Mesendoderm (in vitro differentiated cells): ENCODE results near the gene ANLN.
"Not testable (repeated sequence)": the region's sequence is repeated elsewhere in the genome, so short reads cannot be mapped to it uniquely, and the experiment has no call there.

Experiments used
- DNase-seq: peaks from one replicate; pipeline ENCODE4 v3.0.0; 2013
- H2AK5ac ChIP-seq: 2 replicates; pipeline ENCODE4 v1.6.1; 2013; ENCODE audit warnings: low read length, inconsistent platforms
- H2BK120ac ChIP-seq: 2 replicates; pipeline ENCODE4 v1.6.1; 2013; ENCODE audit warnings: low read depth, mild to moderate bottlenecking, low read length, moderate library complexity, mixed read lengths
- H2BK15ac ChIP-seq: replicated peaks from 2 replicates; pipeline ENCODE4 v1.6.1; 2013; ENCODE audit warnings: low read depth, mild to moderate bottlenecking, moderate library complexity
- H2BK5ac ChIP-seq: 2 replicates; pipeline ENCODE4 v1.6.1; 2013; ENCODE audit warnings: low read length, inconsistent platforms
- H3K18ac ChIP-seq: 2 replicates; pipeline ENCODE4 v1.6.1; 2013; ENCODE audit warnings: mild to moderate bottlenecking, low read length, mixed read lengths
- H3K23ac ChIP-seq: one replicate; pipeline ENCODE4 v1.6.1; 2013; ENCODE audit warnings: low read length
- H3K27ac ChIP-seq: 2 replicates; pipeline ENCODE4 v1.5.1; 2013; ENCODE audit warnings: low read depth, mild to moderate bottlenecking, inconsistent platforms, low read length, moderate library complexity
- H3K27me3 ChIP-seq: 2 replicates; pipeline ENCODE4 v1.6.1; 2013; ENCODE audit warnings: low read length, control low read depth, mild to moderate bottlenecking, inconsistent platforms; ENCODE audit not compliant: insufficient read depth, poor library complexity
- H3K36me3 ChIP-seq: 2 replicates; pipeline ENCODE4 v1.6.1; 2013; ENCODE audit warnings: low read length, inconsistent platforms; ENCODE audit not compliant: control insufficient read depth, insufficient read depth
- H3K4ac ChIP-seq: one replicate; pipeline ENCODE4 v1.6.1; 2013; ENCODE audit warnings: low read depth, mild to moderate bottlenecking, low read length, moderate library complexity
- H3K4me1 ChIP-seq: 2 replicates; pipeline ENCODE4 v1.6.1; 2013; ENCODE audit warnings: low read depth, low read length, inconsistent platforms; ENCODE audit not compliant: control insufficient read depth
- H3K4me2 ChIP-seq: 2 replicates; pipeline ENCODE4 v1.6.1; 2013; ENCODE audit warnings: low read length
- H3K4me3 ChIP-seq: 2 replicates; pipeline ENCODE4 v1.5.1; 2013; ENCODE audit warnings: mild to moderate bottlenecking, low read length
- H3K56ac ChIP-seq: one replicate; pipeline ENCODE4 v1.6.1; 2013; ENCODE audit warnings: low read length
- H3K79me1 ChIP-seq: 2 replicates; pipeline ENCODE4 v1.6.1; 2013; ENCODE audit warnings: low read length, inconsistent platforms
- H3K79me2 ChIP-seq: 2 replicates; pipeline ENCODE4 v1.6.1; 2013; ENCODE audit warnings: mild to moderate bottlenecking, low read length; ENCODE audit not compliant: control insufficient read depth, insufficient read depth
- H3K9ac ChIP-seq: 2 replicates; pipeline ENCODE4 v1.6.1; 2013; ENCODE audit warnings: low read length, inconsistent platforms
- H4K5ac ChIP-seq: one replicate; pipeline ENCODE4 v1.6.1; 2013; ENCODE audit warnings: low read length
- H4K8ac ChIP-seq: one replicate; pipeline ENCODE4 v1.6.1; 2013; ENCODE audit warnings: low read depth, mild to moderate bottlenecking, control low read depth, low read length, moderate library complexity
- WGBS: extraction: QIAGEN DNeasy Blood & Tissue Kit; methylation state at CpG from one replicate; pipeline ENCODE4 v1.1.7; 2013; ENCODE audit warnings: low lambda C conversion rate, missing lambda C conversion rate; ENCODE audit not compliant: insufficient coverage; ENCODE audit errors: extremely low coverage; 5-methylcytosine and 5-hydroxymethylcytosine counted together

ANLN gene

GRCh38 chr7:36478745-36479144 lies 89.1 kb downstream of the ANLN start:
- WGBS, result no CpG with 5 or more reads among the region's 2 CpGs
- no peaks in the 10 kb centered on the region for H3K79me2 ChIP-seq

GRCh38 chr7:36483853-36484252 lies 94.2 kb downstream of the ANLN start:
- H3K18ac ChIP-seq, H2BK15ac ChIP-seq, H3K79me2 ChIP-seq, H3K56ac ChIP-seq, H2BK120ac ChIP-seq, H3K27ac ChIP-seq, H2AK5ac ChIP-seq, H3K23ac ChIP-seq, H3K27me3 ChIP-seq, H3K4me2 ChIP-seq, H3K4me3 ChIP-seq, H3K4me1 ChIP-seq, H3K36me3 ChIP-seq, H3K4ac ChIP-seq, H2BK5ac ChIP-seq, H4K5ac ChIP-seq, H4K8ac ChIP-seq, H3K9ac ChIP-seq, DNase-seq, H3K79me1 ChIP-seq: not testable (repeated sequence)
- WGBS, result no CpG with 5 or more reads among the region's 4 CpGs

More at GRCh38 chr7:36478745-36479144, 89.1 kb downstream of the ANLN start:
- H3K79me1 ChIP-seq, result no peaks in the 10 kb centered on the region
- no peak overlapping the region for H3K56ac ChIP-seq
- H3K23ac ChIP-seq, result no peak overlapping the region
- no peaks in the 10 kb centered on the region for H3K4me1 ChIP-seq
- no peak overlapping the region for H2BK120ac ChIP-seq
- no peak overlapping the region for H3K4ac ChIP-seq
- no peak overlapping the region for H2BK15ac ChIP-seq
- no peak overlapping the region for H4K5ac ChIP-seq
- H3K18ac ChIP-seq, result no peak overlapping the region
- H2AK5ac ChIP-seq, result no peak overlapping the region
- no peaks in the 10 kb centered on the region for H3K27me3 ChIP-seq
- H3K36me3 ChIP-seq, result no peaks in the 10 kb centered on the region
- no peak overlapping the region for H4K8ac ChIP-seq
- no peak for DNase-seq
- H3K4me3 ChIP-seq, result no peak overlapping the region
- no peak overlapping the region for H3K4me2 ChIP-seq
- no peak overlapping the region for H2BK5ac ChIP-seq
- H3K27ac ChIP-seq, result no peak overlapping the region
- no peak overlapping the region for H3K9ac ChIP-seq

- H3K4ac ChIP-seq, result no peak overlapping the region
- no CpG with 5 or more reads among the region's 8 CpGs for WGBS
Observed at GRCh38 chr7:36484265-36484664, 94.6 kb downstream of the ANLN start.

GRCh38 chr7:36486336-36486735 lies 96.7 kb downstream of the ANLN start:
- Histone ChIP-seq H3K18ac (no peak overlapping the region), H3K56ac (no peak overlapping the region), H3K9ac (no peak overlapping the region), H3K23ac (no peak overlapping the region), H3K79me2 (no peaks in the 10 kb centered on the region), H3K36me3 (no peaks in the 10 kb centered on the region), H3K4ac (no peak overlapping the region), H2BK120ac (no peak overlapping the region), H3K4me1 (no peaks in the 10 kb centered on the region), H3K4me3 (no peak overlapping the region), H4K5ac (no peak overlapping the region), H2BK15ac (no peak overlapping the region), H3K4me2 (no peak overlapping the region), H3K79me1 (no peaks in the 10 kb centered on the region), H3K27me3 (no peaks in the 10 kb centered on the region), H2AK5ac (no peak overlapping the region), H3K27ac (no peak overlapping the region), H4K8ac (no peak overlapping the region), H2BK5ac (no peak overlapping the region)
- no peak for DNase-seq
- WGBS, result no CpG with 5 or more reads among the region's 4 CpGs

More at GRCh38 chr7:36484265-36484664, 94.6 kb downstream of the ANLN start:
- no peak overlapping the region for H3K4me2 ChIP-seq
- no peak overlapping the region for H3K18ac ChIP-seq
- no peaks in the 10 kb centered on the region for H3K36me3 ChIP-seq
- no peak overlapping the region for H2BK120ac ChIP-seq
- no peak overlapping the region for H2BK5ac ChIP-seq
- H4K5ac ChIP-seq, result no peak overlapping the region
- no peaks in the 10 kb centered on the region for H3K79me2 ChIP-seq
- no peak overlapping the region for H4K8ac ChIP-seq
- H3K23ac ChIP-seq, result no peak overlapping the region
- H3K9ac ChIP-seq, result no peak overlapping the region
- no peak overlapping the region for H3K27ac ChIP-seq
- no peak overlapping the region for H2BK15ac ChIP-seq
- no peak overlapping the region for H3K4me3 ChIP-seq
- no peaks in the 10 kb centered on the region for H3K4me1 ChIP-seq
- H3K56ac ChIP-seq, result no peak overlapping the region
- no peak overlapping the region for H2AK5ac ChIP-seq
- no peaks in the 10 kb centered on the region for H3K79me1 ChIP-seq
- no peaks in the 10 kb centered on the region for H3K27me3 ChIP-seq
- DNase-seq, result no peak

- no CpG with 5 or more reads among the region's 4 CpGs for WGBS
- peak; percentile 59 for DNase-seq
- no peak overlapping the region for H4K5ac ChIP-seq
Observed at GRCh38 chr7:36487756-36488336, 98.2 kb downstream of the ANLN start.

GRCh38 chr7:36488672-36489071 lies 99.0 kb downstream of the ANLN start:
- not testable (repeated sequence) for H3K36me3 ChIP-seq, H4K5ac ChIP-seq, H3K79me2 ChIP-seq, H3K27me3 ChIP-seq, H3K4ac ChIP-seq, H2BK5ac ChIP-seq, H3K56ac ChIP-seq, H3K27ac ChIP-seq, H2BK120ac ChIP-seq, H4K8ac ChIP-seq, DNase-seq, H2AK5ac ChIP-seq, H3K9ac ChIP-seq, H2BK15ac ChIP-seq, H3K18ac ChIP-seq, H3K4me3 ChIP-seq, H3K79me1 ChIP-seq, H3K4me1 ChIP-seq, H3K23ac ChIP-seq, H3K4me2 ChIP-seq
- WGBS, result no CpG with 5 or more reads among the region's 5 CpGs

More at GRCh38 chr7:36487756-36488336, 98.2 kb downstream of the ANLN start:
- Histone ChIP-seq H3K4me1 (no peaks in the 10 kb centered on the region), H2AK5ac (no peak overlapping the region), H3K79me1 (no peaks in the 10 kb centered on the region), H3K18ac (no peak overlapping the region), H3K79me2 (no peaks in the 10 kb centered on the region), H3K36me3 (no peaks in the 10 kb centered on the region), H3K4me2 (no peak overlapping the region), H4K8ac (no peak overlapping the region), H3K4ac (no peak overlapping the region), H2BK5ac (no peak overlapping the region), H3K9ac (no peak overlapping the region), H3K23ac (no peak overlapping the region), H3K56ac (no peak overlapping the region), H2BK15ac (no peak overlapping the region), H3K27me3 (no peaks in the 10 kb centered on the region), H2BK120ac (no peak overlapping the region), H3K27ac (no peak overlapping the region), H3K4me3 (no peak overlapping the region)
